Body of pancreas (tissue), 4 donors: Measurements from ENCODE around the gene SNX24. TPM values are rescaled to one million over a fixed set of nuclear protein-coding genes. Genes with fewer than 3 reads are reported as not detected.

ENCODE experiments used
- ATAC-seq: fragments of 150-250 bp; one replicate; pipeline ENCODE4 v1.9.1; 2016
- DNase-seq, 4 donors: peaks; one replicate each; pipeline ENCODE4 v3.0.0-alpha.2; 2019
- H3K27ac ChIP-seq, 4 donors: fragments of 200-600 bp; sonication (generic); 1 replicate in 3 of 4; 2 replicates in 1 of 4; pipeline versions ENCODE4 v1.5.1 to v1.6.1; 2016 to 2019; ENCODE audit warnings: mild to moderate bottlenecking in 1 of 4, mixed read lengths in 1 of 4, moderate library complexity in 1 of 4
- H3K27me3 ChIP-seq, 2 donors: fragments of 200-600 bp; sonication (generic); one replicate each; pipeline ENCODE4 v1.6.0; 2016; ENCODE audit warnings: mild to moderate bottlenecking in 1 of 2
- H3K36me3 ChIP-seq, 2 donors: fragments of 200-600 bp; sonication (generic); replicated peaks in 1 of 2; 2 replicates each; pipeline ENCODE4 v1.5.1; 2016; ENCODE audit warnings: low read depth in 2 of 2; ENCODE audit not compliant: insufficient read depth in 1 of 2
- H3K4me1 ChIP-seq: fragments of 200-600 bp; sonication (generic); one replicate; pipeline ENCODE4 v1.6.0; 2016
- H3K4me3 ChIP-seq, 2 donors: fragments of 200-600 bp; sonication (generic); 1 replicate in 1 of 2; 2 replicates in 1 of 2; pipeline ENCODE4 v1.5.1; 2016 to 2019
- H3K9me3 ChIP-seq, 3 donors: fragments of 200-600 bp; sonication (generic); 1 replicate in 2 of 3; 2 replicates in 1 of 3; pipeline ENCODE4 v1.5.1; 2016
- POLR2A ChIP-seq, 3 donors: fragments of 450-650 bp; IDR thresholded peaks; one replicate each; pipeline ENCODE4 v1.6.1; 2016; ENCODE audit warnings: antibody characterized with exemption in 3 of 3, mild to moderate bottlenecking in 2 of 3
- WGBS, 2 donors: methylation state at CpG; one replicate each; pipeline ENCODE4 v1.1.5; 2017; 5-methylcytosine and 5-hydroxymethylcytosine counted together
- intact Hi-C: fragments of 100-400 bp; cut with DNase I; formaldehyde crosslinking; loops from one replicate; pipeline ENCODE4 v1.15.1; 2023
- total RNA-seq, 2 donors: library from RNA; depleted of rRNA; stranded (reverse); fragments of >200 nt; gene quantifications; one replicate each; pipeline ENCODE4 v1.1.0, GENCODE V29; 2016
- TF ChIP-seq, protein P1 (sequence below), 7 experiments: fragments of 450-650 bp in 4 of 7; fragments of 200-600 bp in 3 of 7; sonication (generic) in 3 of 7; IDR thresholded peaks; one replicate each; pipeline ENCODE4 v1.5.1; 2016 to 2019; ENCODE audit warnings: antibody characterized with exemption in 7 of 7

SNX24 gene
- total RNA-seq, 2 donors from 2014 or later: 6.7 to 19.1 TPM

DNA sequence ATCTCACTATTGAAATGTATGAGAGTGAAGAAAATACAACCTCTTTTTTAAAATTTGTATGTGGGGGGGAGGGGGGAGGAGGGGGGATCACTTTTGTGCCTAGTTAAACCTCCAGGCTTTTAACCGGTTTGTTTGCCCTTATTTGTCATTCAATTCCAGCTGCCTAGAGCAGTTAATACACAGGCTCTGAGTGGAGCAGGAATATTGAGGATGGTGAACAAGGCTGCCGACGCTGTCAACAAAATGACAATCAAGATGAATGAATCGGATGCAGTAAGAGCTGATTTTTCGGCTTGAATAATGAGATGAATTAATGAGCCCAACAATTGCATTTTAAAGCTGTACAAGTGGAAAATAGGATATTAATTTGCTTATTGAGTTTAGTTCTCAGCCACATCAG, 28.7 kb upstream of the SNX24 start:
- Histone ChIP-seq H3K36me3 (peaks cover 0 to 7% of the 10 kb centered on the region in 2 donors), H3K9me3 (no peaks in the 10 kb centered on the region), H3K27ac (no peak overlapping the region), H3K4me3 (no peak overlapping the region), H3K27me3 (no peaks in the 10 kb centered on the region), H3K4me1 (no peaks in the 10 kb centered on the region)
- intact Hi-C loops: no loop called here
- 81 to 88% methylated on average over 5 of the region's 5 CpGs for WGBS, 2 donors
- no peak for DNase-seq
- ATAC-seq: no peak
- TF ChIP-seq, protein P1, sequence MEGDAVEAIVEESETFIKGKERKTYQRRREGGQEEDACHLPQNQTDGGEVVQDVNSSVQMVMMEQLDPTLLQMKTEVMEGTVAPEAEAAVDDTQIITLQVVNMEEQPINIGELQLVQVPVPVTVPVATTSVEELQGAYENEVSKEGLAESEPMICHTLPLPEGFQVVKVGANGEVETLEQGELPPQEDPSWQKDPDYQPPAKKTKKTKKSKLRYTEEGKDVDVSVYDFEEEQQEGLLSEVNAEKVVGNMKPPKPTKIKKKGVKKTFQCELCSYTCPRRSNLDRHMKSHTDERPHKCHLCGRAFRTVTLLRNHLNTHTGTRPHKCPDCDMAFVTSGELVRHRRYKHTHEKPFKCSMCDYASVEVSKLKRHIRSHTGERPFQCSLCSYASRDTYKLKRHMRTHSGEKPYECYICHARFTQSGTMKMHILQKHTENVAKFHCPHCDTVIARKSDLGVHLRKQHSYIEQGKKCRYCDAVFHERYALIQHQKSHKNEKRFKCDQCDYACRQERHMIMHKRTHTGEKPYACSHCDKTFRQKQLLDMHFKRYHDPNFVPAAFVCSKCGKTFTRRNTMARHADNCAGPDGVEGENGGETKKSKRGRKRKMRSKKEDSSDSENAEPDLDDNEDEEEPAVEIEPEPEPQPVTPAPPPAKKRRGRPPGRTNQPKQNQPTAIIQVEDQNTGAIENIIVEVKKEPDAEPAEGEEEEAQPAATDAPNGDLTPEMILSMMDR (IDR thresholded peaks at IDR 0.05): no peak
- no peak for TF ChIP-seq POLR2A (IDR thresholded peaks at IDR 0.05)

DNA sequence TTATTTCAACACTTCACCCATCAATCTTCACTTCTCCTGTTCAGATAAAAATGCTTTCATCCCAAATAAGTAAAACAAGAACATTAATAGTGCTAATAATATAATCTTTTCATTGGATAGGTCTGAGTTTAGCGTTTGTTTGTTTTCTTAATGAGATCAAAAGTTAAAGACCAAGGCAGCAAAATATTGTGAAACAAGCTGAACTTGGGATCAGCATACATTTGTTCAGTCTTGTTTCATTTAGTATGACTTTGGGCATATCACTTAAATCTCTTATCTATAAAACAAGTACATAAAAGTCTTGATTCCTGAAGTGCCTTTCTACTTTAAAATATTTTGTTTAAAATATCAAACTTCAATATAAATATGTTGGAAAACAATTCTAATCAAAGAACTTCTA, 13.4 kb upstream of the SNX24 start:
- intact Hi-C loops: no loop called here
- DNase-seq (no peak), ATAC-seq (no peak)
- Histone ChIP-seq H3K4me1 (no peaks in the 10 kb centered on the region), H3K4me3 (no peak overlapping the region), H3K9me3 (no peaks in the 10 kb centered on the region), H3K27ac (no peak overlapping the region), H3K36me3 (peaks cover 0 to 4% of the 10 kb centered on the region in 2 donors), H3K27me3 (no peaks in the 10 kb centered on the region)
- TF ChIP-seq, protein P1 (IDR thresholded peaks at IDR 0.05): no peak
- no peak for TF ChIP-seq POLR2A (IDR thresholded peaks at IDR 0.05)
- 46 to 53% methylated on average over 1 of the region's 1 CpG for WGBS, 2 donors

DNA sequence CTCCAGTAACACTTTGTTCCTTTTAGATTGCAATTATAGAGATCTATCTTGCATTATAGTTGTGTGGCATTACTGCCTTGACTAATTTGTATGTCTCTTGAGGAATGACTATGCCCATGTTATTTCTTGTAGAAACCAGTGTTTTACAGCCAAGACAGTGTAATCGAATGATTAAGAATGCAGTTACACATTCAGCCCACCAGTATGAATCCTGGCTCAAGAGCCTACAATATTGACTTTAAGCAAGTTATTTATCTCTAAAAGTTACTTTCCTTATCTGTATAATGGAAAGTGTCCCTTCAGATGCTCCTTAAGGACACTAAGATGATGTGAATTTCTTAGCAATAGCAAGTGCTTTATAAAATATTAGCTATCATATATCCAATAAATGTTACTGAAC, 9.7 kb upstream of the SNX24 start:
- no peak for DNase-seq
- Histone ChIP-seq H3K9me3 (no peaks in the 10 kb centered on the region), H3K27ac (no peak overlapping the region), H3K4me1 (no peaks in the 10 kb centered on the region), H3K4me3 (no peak overlapping the region), H3K27me3 (no peaks in the 10 kb centered on the region), H3K36me3 (no peaks in the 10 kb centered on the region)
- ATAC-seq: no peak
- TF ChIP-seq POLR2A (IDR thresholded peaks at IDR 0.05): no peak
- WGBS, 2 donors: 85 to 93% methylated on average over 1 of the region's 1 CpG
- intact Hi-C loops: no loop called here

DNA sequence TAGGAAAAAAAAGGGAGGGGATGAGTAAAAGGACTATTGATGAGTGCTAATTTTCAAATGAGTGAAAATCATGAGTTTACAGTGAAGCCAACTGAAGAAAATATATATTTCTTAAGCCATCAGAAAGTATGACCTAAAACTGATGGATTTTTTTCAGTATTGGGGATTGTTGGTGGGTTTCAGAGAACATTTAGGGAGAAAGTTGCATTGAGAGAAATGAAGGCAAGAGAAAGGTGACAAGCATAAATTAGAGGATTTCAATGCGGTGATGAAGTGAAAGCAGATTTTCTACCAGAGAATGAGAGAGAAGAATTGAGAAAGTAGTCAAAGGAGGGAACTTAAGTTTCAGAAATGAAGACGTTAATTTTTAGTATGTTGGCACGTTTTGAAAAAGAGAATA, 8.5 kb upstream of the SNX24 start:
- Histone ChIP-seq H3K36me3 (no peaks in the 10 kb centered on the region), H3K27ac (no peak overlapping the region), H3K27me3 (no peaks in the 10 kb centered on the region), H3K4me1 (no peaks in the 10 kb centered on the region), H3K9me3 (no peaks in the 10 kb centered on the region), H3K4me3 (no peak overlapping the region)
- DNase-seq (no peak), ATAC-seq (no peak)
- TF ChIP-seq, protein P1 (IDR thresholded peaks at IDR 0.05): no peak
- TF ChIP-seq POLR2A (IDR thresholded peaks at IDR 0.05): no peak
- WGBS, 2 donors: 80 to 82% methylated on average over 3 of the region's 3 CpGs
- intact Hi-C loops: no loop called here

DNA sequence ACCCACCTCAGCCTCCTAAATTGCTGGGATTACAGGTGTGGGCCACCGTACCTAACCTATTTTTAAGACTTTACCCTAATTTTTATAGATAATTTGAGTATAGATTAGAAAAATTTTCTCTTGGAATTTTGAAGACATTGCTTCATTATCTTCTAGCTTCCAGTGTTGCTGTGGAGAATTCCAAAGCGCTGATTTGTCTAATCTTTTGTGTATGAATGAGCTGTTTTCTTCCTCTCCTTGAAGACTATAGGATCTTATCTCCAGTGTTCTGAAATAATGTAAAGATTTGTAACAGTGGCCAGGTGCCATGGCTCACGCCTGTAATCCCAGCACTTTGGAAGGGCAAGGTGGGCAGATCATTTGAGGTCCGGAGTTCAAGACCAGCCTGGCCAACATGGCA, 5.7 kb upstream of the SNX24 start:
- no peak for TF ChIP-seq POLR2A (IDR thresholded peaks at IDR 0.05)
- TF ChIP-seq, protein P1 (IDR thresholded peaks at IDR 0.05): no peak
- DNase-seq (no peak), ATAC-seq (no peak)
- Histone ChIP-seq H3K27ac (no peak overlapping the region), H3K4me3 (no peak overlapping the region), H3K36me3 (no peaks in the 10 kb centered on the region), H3K9me3 (no peaks in the 10 kb centered on the region), H3K4me1 (no peaks in the 10 kb centered on the region), H3K27me3 (no peaks in the 10 kb centered on the region)
- intact Hi-C loops: no loop called here
- 95% methylated on average over 4 of the region's 4 CpGs for WGBS, 2 donors
